GM12891 (cell line): ENCODE measurements around the gene RRP7A.

Experiments
- PAX5 ChIP-seq: IDR thresholded peaks from 2 replicates; pipeline ENCODE4 v1.6.1; 2011; ENCODE audit warnings: low read length, moderate library complexity, mild to moderate bottlenecking; ENCODE audit not compliant: insufficient read depth, severe bottlenecking
- POLR2A ChIP-seq: IDR thresholded peaks from 2 replicates; pipeline ENCODE4 v1.6.1; 2011; ENCODE audit warnings: low read depth, low read length, control low read depth
- POLR2AphosphoS5 ChIP-seq: IDR thresholded peaks from 2 replicates; pipeline ENCODE4 v1.6.1; 2011; ENCODE audit warnings: low read depth, low read length, control low read depth
- SPI1 ChIP-seq: IDR thresholded peaks from 2 replicates; pipeline ENCODE4 v1.6.1; 2011; ENCODE audit warnings: low read depth, low read length, control low read depth
- TAF1 ChIP-seq: IDR thresholded peaks from 2 replicates; pipeline ENCODE4 v1.6.1; 2011; ENCODE audit warnings: low read depth, low read length, control low read depth

GRCh38 chr22:42493393-42493792, 26.2 kb downstream of the RRP7A start:
- no peak for TF ChIP-seq POLR2AphosphoS5
- no peak for TF ChIP-seq POLR2A
- no peak for TF ChIP-seq SPI1
- TF ChIP-seq TAF1, result no peak
- TF ChIP-seq PAX5, result no peak
